Gastrocnemius medialis (tissue), 4 donors: ENCODE results near the gene DPT. TPM values are rescaled to one million over a fixed set of nuclear protein-coding genes. Genes with fewer than 3 reads are reported as not detected.
A peak's percentile ranks its signal among the peaks of the same experiment; 100 is the strongest.
"Not testable (repeated sequence)": the region's sequence is repeated elsewhere in the genome, so short reads cannot be mapped to it uniquely, and the experiment has no call there.

Experiments used
- ATAC-seq, 2 donors: fragments of 150-250 bp; one replicate each; pipeline ENCODE4 v1.9.1; 2016
- DNase-seq, 2 donors: peaks; one replicate each; pipeline ENCODE4 v3.0.0-alpha.2; 2019
- H3K27ac ChIP-seq, 4 donors: fragments of 200-600 bp; sonication (generic); 1 replicate in 1 of 4; 2 replicates in 3 of 4; pipeline ENCODE4 v1.5.1; 2016 to 2018; ENCODE audit warnings: mild to moderate bottlenecking in 2 of 4, moderate library complexity in 1 of 4
- H3K27me3 ChIP-seq, 3 donors: fragments of 200-600 bp; sonication (generic) in 2 of 3; 1 replicate in 1 of 3; 2 replicates in 2 of 3; pipeline versions ENCODE4 v1.5.1 to v1.6.0; 2016 to 2019; ENCODE audit warnings: mild to moderate bottlenecking in 1 of 3, moderate library complexity in 1 of 3
- H3K36me3 ChIP-seq, 2 donors: fragments of 200-600 bp; sonication (generic) in 1 of 2; one replicate each; pipeline ENCODE4 v1.5.1; 2017 to 2018
- H3K4me1 ChIP-seq, 2 donors: fragments of 200-600 bp; sonication (generic) in 1 of 2; one replicate each; pipeline ENCODE4 v1.5.1; 2016 to 2017; ENCODE audit warnings: mild to moderate bottlenecking in 2 of 2
- H3K4me3 ChIP-seq, 4 donors: fragments of 200-600 bp; sonication (generic) in 3 of 4; 1 replicate in 1 of 4; 2 replicates in 3 of 4; pipeline ENCODE4 v1.5.1; 2016 to 2019; ENCODE audit warnings: mild to moderate bottlenecking in 2 of 4
- H3K9me3 ChIP-seq, 3 donors: fragments of 200-600 bp; sonication (generic) in 2 of 3; 1 replicate in 1 of 3; 2 replicates in 2 of 3; pipeline ENCODE4 v1.5.1; 2016 to 2019
- POLR2A ChIP-seq, 2 donors: fragments of 450-650 bp; IDR thresholded peaks; one replicate each; pipeline ENCODE4 v1.6.1; 2017; ENCODE audit warnings: antibody characterized with exemption in 2 of 2, mild to moderate bottlenecking in 2 of 2, moderate library complexity in 2 of 2
- in situ Hi-C, 4 donors: fragments of 200-750 bp; cut with MboI; loops; one replicate each; pipeline versions ENCODE4 v1.15.0 to v1.8.0; 2017; ENCODE audit warnings: low sequenced_read_pairs in 4 of 4
- intact Hi-C: fragments of 100-400 bp; cut with DNase I; formaldehyde crosslinking; loops from one replicate; pipeline ENCODE4 v1.15.1; 2023; ENCODE audit warnings: low total_unique reads
- total RNA-seq, 4 donors: library from RNA; depleted of rRNA; stranded (reverse); fragments of >200 nt; gene quantifications; one replicate each; pipeline versions ENCODE4 v1.1.0 to v1.2.3, GENCODE V29; 2016
- TF ChIP-seq, protein P1 (sequence below), 5 experiments: fragments of 450-650 bp in 3 of 5; fragments of 200-600 bp in 2 of 5; sonication (generic) in 2 of 5; IDR thresholded peaks in 4 of 5; conservative IDR thresholded peaks in 1 of 5; 1 replicate in 4 of 5; 2 replicates in 1 of 5; pipeline ENCODE4 v1.5.1; 2016 to 2019; ENCODE audit warnings: antibody characterized with exemption in 5 of 5, mild to moderate bottlenecking in 3 of 5, moderate library complexity in 3 of 5

The DPT gene
- total RNA-seq, 4 donors from 2014 or later: 12.6 to 21.8 (median 14.7) TPM

DNA sequence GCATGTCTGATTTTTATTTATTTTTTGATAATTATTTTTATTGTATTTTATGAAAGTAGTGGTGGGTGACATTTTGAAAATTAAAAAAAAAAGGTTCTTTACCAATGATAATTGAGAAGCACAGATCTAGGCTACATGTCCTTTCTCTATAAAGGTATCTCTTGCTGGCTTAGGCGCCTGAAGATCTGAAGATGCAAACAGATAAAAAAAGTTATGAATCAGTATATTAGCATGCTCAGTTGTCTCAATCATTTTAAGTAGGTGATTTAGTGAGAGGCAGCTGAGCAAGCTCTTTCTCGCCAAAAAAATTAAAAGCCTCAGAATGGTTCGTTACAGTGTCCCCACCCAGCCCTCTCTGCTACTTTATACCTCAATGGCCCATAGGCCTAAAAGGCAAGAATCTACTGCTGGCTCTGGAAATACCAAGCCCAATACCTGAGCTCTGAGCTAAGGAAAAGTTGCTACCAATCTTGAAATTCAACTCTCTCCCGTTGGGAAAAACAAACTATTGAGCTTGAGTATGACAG is 42.2 kb upstream of the DPT start:
- H3K4me1 ChIP-seq: peaks cover 7% of the 10 kb centered on the region in 2 donors
- no peaks in the 10 kb centered on the region for H3K27me3 ChIP-seq
- TF ChIP-seq POLR2A (IDR thresholded peaks at IDR 0.05): no peak
- TF ChIP-seq, protein P1, sequence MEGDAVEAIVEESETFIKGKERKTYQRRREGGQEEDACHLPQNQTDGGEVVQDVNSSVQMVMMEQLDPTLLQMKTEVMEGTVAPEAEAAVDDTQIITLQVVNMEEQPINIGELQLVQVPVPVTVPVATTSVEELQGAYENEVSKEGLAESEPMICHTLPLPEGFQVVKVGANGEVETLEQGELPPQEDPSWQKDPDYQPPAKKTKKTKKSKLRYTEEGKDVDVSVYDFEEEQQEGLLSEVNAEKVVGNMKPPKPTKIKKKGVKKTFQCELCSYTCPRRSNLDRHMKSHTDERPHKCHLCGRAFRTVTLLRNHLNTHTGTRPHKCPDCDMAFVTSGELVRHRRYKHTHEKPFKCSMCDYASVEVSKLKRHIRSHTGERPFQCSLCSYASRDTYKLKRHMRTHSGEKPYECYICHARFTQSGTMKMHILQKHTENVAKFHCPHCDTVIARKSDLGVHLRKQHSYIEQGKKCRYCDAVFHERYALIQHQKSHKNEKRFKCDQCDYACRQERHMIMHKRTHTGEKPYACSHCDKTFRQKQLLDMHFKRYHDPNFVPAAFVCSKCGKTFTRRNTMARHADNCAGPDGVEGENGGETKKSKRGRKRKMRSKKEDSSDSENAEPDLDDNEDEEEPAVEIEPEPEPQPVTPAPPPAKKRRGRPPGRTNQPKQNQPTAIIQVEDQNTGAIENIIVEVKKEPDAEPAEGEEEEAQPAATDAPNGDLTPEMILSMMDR (IDR thresholded peaks at IDR 0.05 in 4 of 5, conservative IDR thresholded peaks at IDR 0.05 in 1 of 5): no peak
- no peak for ATAC-seq
- no peaks in the 10 kb centered on the region for H3K9me3 ChIP-seq
- no peaks in the 10 kb centered on the region for H3K36me3 ChIP-seq
- H3K27ac ChIP-seq: no peak overlapping the region
- in situ Hi-C loops (no loop called here), intact Hi-C loops (no loop called here)
- DNase-seq: no peak
- no peak overlapping the region for H3K4me3 ChIP-seq

DNA sequence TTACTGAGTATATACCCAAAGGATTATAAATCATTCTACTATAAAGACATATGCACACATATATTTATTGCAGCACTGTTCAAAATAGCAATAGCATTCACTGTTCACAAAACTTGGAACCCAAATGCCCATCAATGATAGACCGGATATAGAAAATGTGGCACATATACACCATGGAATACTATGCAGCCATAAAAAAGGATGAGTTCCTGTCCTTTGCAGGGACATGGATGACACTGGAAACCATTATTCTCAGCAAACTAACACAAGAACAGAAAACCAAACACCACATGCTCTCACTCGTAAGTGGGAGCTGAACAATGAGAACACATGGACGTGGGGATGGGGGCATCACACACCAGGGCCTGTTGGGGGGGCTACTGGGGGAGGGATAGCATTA is 40.9 kb upstream of the DPT start:
- H3K4me3 ChIP-seq, ATAC-seq, in situ Hi-C loops, DNase-seq, intact Hi-C loops, H3K27ac ChIP-seq, H3K36me3 ChIP-seq, H3K4me1 ChIP-seq, H3K27me3 ChIP-seq, H3K9me3 ChIP-seq: not testable (repeated sequence)

DNA sequence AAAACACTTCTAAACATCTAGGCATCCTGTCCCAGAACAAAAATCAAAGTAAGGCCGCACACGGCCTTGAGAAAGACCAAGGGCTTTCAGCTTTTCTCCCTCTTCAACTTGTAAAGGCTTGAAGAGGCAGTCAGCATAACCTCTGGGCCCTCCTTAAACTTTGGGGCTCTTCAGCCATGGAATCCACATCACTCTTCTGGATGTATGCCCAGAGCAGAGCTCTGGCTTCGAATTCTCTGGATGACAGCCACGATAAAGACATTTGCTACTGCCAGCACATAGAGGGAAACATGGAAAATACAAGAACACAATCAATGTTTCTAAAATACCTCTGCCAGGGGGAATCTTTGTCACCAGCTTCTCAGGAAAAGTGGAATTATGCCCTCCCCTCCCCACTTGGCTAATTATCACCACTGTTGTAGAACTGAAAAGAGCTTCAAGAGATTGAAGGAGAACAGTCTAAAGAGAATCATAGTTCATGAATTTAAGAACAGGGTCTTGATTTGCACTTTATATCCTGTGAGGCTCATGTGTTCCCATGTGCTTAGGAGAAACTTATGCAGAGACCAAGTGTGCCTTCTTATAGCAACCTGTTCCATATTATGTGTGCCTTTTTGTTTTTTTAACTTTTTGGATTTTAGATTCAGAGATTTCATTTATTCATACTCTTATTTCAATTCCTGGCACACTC is 39.0 kb upstream of the DPT start:
- Histone ChIP-seq H3K27me3 (no peaks in the 10 kb centered on the region), H3K9me3 (no peaks in the 10 kb centered on the region), H3K36me3 (no peaks in the 10 kb centered on the region), H3K27ac (no peak overlapping the region), H3K4me1 (peaks cover 7% of the 10 kb centered on the region in 2 donors), H3K4me3 (no peak overlapping the region)
- TF ChIP-seq, protein P1 (IDR thresholded peaks at IDR 0.05 in 4 of 5, conservative IDR thresholded peaks at IDR 0.05 in 1 of 5): no peak
- TF ChIP-seq POLR2A (IDR thresholded peaks at IDR 0.05): no peak
- intact Hi-C loops (no loop called here), in situ Hi-C loops (no loop called here)
- peak in 1 of 2 donors; percentile 26 for DNase-seq
- no peak for ATAC-seq

DNA sequence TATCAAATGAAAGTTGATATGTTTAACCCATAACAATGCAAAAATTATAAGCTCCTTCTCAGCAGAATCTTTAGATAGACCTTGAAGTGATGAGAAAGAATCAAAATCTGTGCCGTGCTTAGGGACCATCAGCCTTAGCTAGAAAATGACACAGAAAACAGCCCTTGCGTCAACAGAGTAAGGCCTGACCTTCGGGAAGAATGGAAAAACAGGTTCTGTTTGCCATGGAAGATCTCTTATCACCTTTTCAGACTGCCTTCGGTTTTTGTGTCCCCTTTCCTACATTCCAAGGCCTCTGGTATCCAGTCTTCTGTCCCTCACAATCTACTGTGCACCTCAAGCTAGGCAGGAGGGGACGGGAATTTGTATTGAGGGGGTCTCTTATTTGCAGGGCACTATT is 37.6 kb upstream of the DPT start:
- Histone ChIP-seq H3K4me3 (no peak overlapping the region), H3K36me3 (no peaks in the 10 kb centered on the region), H3K27me3 (no peaks in the 10 kb centered on the region), H3K9me3 (no peaks in the 10 kb centered on the region), H3K4me1 (peaks cover 7% of the 10 kb centered on the region in 2 donors), H3K27ac (no peak overlapping the region)
- TF ChIP-seq POLR2A (IDR thresholded peaks at IDR 0.05): no peak
- TF ChIP-seq, protein P1 (IDR thresholded peaks at IDR 0.05 in 4 of 5, conservative IDR thresholded peaks at IDR 0.05 in 1 of 5): no peak
- in situ Hi-C loops: no loop called here
- DNase-seq (no peak), ATAC-seq (no peak)
- intact Hi-C loops: no loop called here

DNA sequence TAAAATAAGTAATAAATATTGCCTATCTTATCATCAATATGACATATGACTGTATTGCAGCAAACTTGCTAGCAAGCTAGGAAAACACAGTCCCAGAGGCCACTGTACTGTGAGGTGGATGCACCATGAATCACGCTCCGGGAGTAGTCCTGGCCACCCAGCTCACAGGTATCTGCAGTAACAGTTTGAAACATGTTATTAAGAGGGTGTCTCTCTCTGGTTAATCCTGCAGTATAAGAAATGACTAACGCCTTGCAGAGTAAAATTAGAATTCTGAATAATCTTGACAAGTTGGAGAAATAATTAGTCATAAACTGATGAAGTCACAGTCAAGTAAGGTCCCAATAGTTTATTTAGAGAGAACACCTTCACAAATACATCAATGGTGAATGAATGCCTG is 34.0 kb upstream of the DPT start:
- no peak for TF ChIP-seq POLR2A (IDR thresholded peaks at IDR 0.05)
- TF ChIP-seq, protein P1 (IDR thresholded peaks at IDR 0.05 in 4 of 5, conservative IDR thresholded peaks at IDR 0.05 in 1 of 5): no peak
- in situ Hi-C loops: no loop called here
- no peak overlapping the region for H3K27ac ChIP-seq
- no peaks in the 10 kb centered on the region for H3K9me3 ChIP-seq
- ATAC-seq (no peak), DNase-seq (no peak)
- no peak overlapping the region for H3K4me3 ChIP-seq
- peaks cover 2 to 14% of the 10 kb centered on the region in 2 donors for H3K4me1 ChIP-seq
- intact Hi-C loops: no loop called here
- no peaks in the 10 kb centered on the region for H3K27me3 ChIP-seq
- H3K36me3 ChIP-seq: no peaks in the 10 kb centered on the region
